Transverse colon (tissue), 4 donors: ENCODE results near the gene SMG7. TPM values are rescaled to one million over a fixed set of nuclear protein-coding genes. Genes with fewer than 3 reads are reported as not detected.

Experiments
- DNase-seq: peaks from one replicate; pipeline ENCODE4 v3.0.0-alpha.2; 2019
- H3K27ac ChIP-seq, 4 donors: fragments of 200-600 bp; sonication (generic); 2 replicates each; pipeline ENCODE4 v1.5.1; 2016 to 2018; ENCODE audit warnings: inconsistent platforms in 4 of 4
- H3K27me3 ChIP-seq: fragments of 200-600 bp; sonication (generic); 2 replicates; pipeline ENCODE4 v1.5.1; 2017; ENCODE audit warnings: inconsistent platforms
- H3K36me3 ChIP-seq, 4 donors: fragments of 200-600 bp; sonication (generic); 2 replicates each; pipeline ENCODE4 v1.5.1; 2017 to 2019; ENCODE audit warnings: inconsistent platforms in 4 of 4
- H3K4me1 ChIP-seq, 4 donors: fragments of 200-600 bp; sonication (generic); 2 replicates each; pipeline ENCODE4 v1.5.1; 2017 to 2020; ENCODE audit warnings: inconsistent platforms in 4 of 4
- H3K4me3 ChIP-seq, 4 donors: fragments of 200-600 bp; sonication (generic); 1 replicate in 1 of 4; 2 replicates in 3 of 4; pipeline versions ENCODE4 v1.5.1 to v1.6.1; 2017 to 2019; ENCODE audit warnings: inconsistent platforms in 4 of 4
- H3K9me3 ChIP-seq, 2 donors: fragments of 200-600 bp; sonication (generic); 2 replicates each; pipeline ENCODE4 v1.5.1; 2017 to 2019; ENCODE audit warnings: inconsistent platforms in 2 of 2
- CTCF ChIP-seq, 5 experiments: fragments of 200-600 bp in 3 of 5; fragments of 450-650 bp in 2 of 5; sonication (generic) in 3 of 5; IDR thresholded peaks; 1 replicate in 2 of 5; 2 replicates in 3 of 5; pipeline ENCODE4 v1.5.1; 2016 to 2017; ENCODE audit warnings: antibody characterized with exemption in 5 of 5, inconsistent platforms in 3 of 5, mild to moderate bottlenecking in 2 of 5, moderate library complexity in 1 of 5
- EP300 ChIP-seq: sonication (generic); formaldehyde crosslinking; IDR thresholded peaks from one replicate; pipeline ENCODE4 v1.6.1; 2017; ENCODE audit warnings: antibody characterized with exemption, low read depth
- POLR2A ChIP-seq: fragments of 450-650 bp; IDR thresholded peaks from one replicate; pipeline ENCODE4 v1.6.1; 2016; ENCODE audit warnings: antibody characterized with exemption, mild to moderate bottlenecking, moderate library complexity
- POLR2AphosphoS5 ChIP-seq, 3 donors: sonication (generic); formaldehyde crosslinking; IDR thresholded peaks; one replicate each; pipeline ENCODE4 v1.6.1; 2016; ENCODE audit warnings: antibody characterized with exemption in 3 of 3
- WGBS, 2 donors: methylation state at CpG; one replicate each; pipeline ENCODE4 v1.1.5; 2018; ENCODE audit warnings: low coverage in 1 of 2; 5-methylcytosine and 5-hydroxymethylcytosine counted together
- in situ Hi-C, 4 donors: fragments of 200-750 bp; cut with MboI; loops; one replicate each; pipeline versions ENCODE4 v1.15.0 to v1.15.1; 2017; ENCODE audit warnings: low sequenced_read_pairs in 3 of 4, low pct_ligation_motif_present in 1 of 4, low pct_unique_long_range_greater_than_20kb in 1 of 4
- intact Hi-C: fragments of 100-400 bp; cut with DNase I; formaldehyde crosslinking; loops from one replicate; pipeline ENCODE4 v1.15.1; 2023; ENCODE audit warnings: low total_unique reads
- total RNA-seq, 4 donors: library from RNA; depleted of rRNA; stranded (reverse); fragments of >200 nt; gene quantifications; one replicate each; pipeline ENCODE4 v1.1.0, GENCODE V29; 2016

The SMG7 gene
- total RNA-seq, 4 donors from 2014 or later: 54.9 to 107 (median 74.1) TPM

GRCh38 chr1:183600634-183601033 is 128.3 kb downstream of the SMG7 start:
- WGBS, 2 donors: 77 to 90% methylated on average over 3 of the region's 3 CpGs
- Histone ChIP-seq H3K4me1 (peaks cover 4 to 37% (median 6%) of the 10 kb centered on the region in 4 donors), H3K27ac (peak overlapping the region in 1 of 4 donors; percentile 33), H3K27me3 (no peaks in the 10 kb centered on the region), H3K4me3 (no peak overlapping the region), H3K36me3 (no peaks in the 10 kb centered on the region), H3K9me3 (no peaks in the 10 kb centered on the region)
- TF ChIP-seq POLR2AphosphoS5 (IDR thresholded peaks at IDR 0.05) (no peak), POLR2A (no peak), EP300 (no peak), CTCF (IDR thresholded peaks at IDR 0.05) (no peak)
- intact Hi-C loops: no loop called here
- in situ Hi-C loops: no loop called here
- no peak for DNase-seq

DNA sequence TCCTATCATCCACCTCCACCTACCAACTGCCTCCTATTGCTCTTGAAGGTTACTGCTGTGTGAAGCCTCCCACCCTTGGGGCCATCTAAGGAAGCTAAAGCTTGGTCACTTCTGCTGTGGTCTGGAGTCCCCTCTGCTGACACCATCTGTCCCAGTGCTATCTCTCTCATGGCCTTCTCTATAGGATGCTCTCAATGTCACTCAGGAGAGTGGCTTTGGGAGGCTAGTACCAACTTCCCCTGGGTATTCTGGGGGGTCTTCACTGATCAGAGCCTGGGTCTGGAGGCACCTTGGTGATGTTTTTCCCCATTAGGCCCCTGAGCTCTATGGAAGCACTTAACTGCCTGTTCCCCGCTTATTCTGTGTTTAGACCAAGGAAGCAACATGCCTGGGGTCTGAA is 130.2 kb downstream of the SMG7 start:
- no peaks in the 10 kb centered on the region for H3K27me3 ChIP-seq
- no peaks in the 10 kb centered on the region for H3K9me3 ChIP-seq
- H3K4me3 ChIP-seq: no peak overlapping the region
- DNase-seq: no peak
- intact Hi-C loops (no loop called here), in situ Hi-C loops (no loop called here)
- no peaks in the 10 kb centered on the region for H3K36me3 ChIP-seq
- H3K4me1 ChIP-seq: peaks cover 4 to 37% (median 6%) of the 10 kb centered on the region in 4 donors
- 89% methylated on average over 1 of the region's 1 CpG; no CpG with 5 or more reads in 1 of the 2 donors for WGBS, 2 donors
- TF ChIP-seq CTCF (IDR thresholded peaks at IDR 0.05) (no peak), EP300 (no peak), POLR2A (no peak)
- peak overlapping the region in 2 of 4 donors; percentile 31 to 35 for H3K27ac ChIP-seq

Other genes starting within 250 kb of the SMG7 start
- gene NMNAT2, start 54.1 kb upstream of the SMG7 start, total RNA-seq: under 1 TPM in 3 of 4 donors, not detected in 1; 0.20 to 0.48 (median 0.27) TPM
- gene NCF2, start 118.0 kb downstream of the SMG7 start, total RNA-seq: 10 to 100 TPM in 1 of 4 donors, 1 to 10 TPM in 3; 3.8 to 12.7 (median 5.6) TPM
- gene ARPC5, start 163.3 kb downstream of the SMG7 start, total RNA-seq: 100 to 1,000 TPM in 1 of 4 donors, 10 to 100 TPM in 3; 22.7 to 123 (median 74.1) TPM
- gene APOBEC4, start 180.8 kb downstream of the SMG7 start, total RNA-seq: under 1 TPM in 1 of 4 donors, not detected in 3; 0.14 TPM